Retinal pigment epithelial cell (primary cell): ENCODE results near the gene PANX2.

Experiments used
- DNase-seq: peaks from one replicate; pipeline ENCODE4 v3.0.0-alpha.2; 2010; ENCODE audit warnings: low read depth
- H3K4me3 ChIP-seq: 2 replicates; pipeline ENCODE4 v1.5.1; 2011; ENCODE audit warnings: mild to moderate bottlenecking, low read length, control low read depth, moderate library complexity
- TF ChIP-seq, protein P1 (sequence below): conservative IDR thresholded peaks from 2 replicates; pipeline ENCODE4 v1.5.1; 2011; ENCODE audit warnings: low read depth, low read length, control low read depth, inconsistent platforms

Gene PANX2

DNA sequence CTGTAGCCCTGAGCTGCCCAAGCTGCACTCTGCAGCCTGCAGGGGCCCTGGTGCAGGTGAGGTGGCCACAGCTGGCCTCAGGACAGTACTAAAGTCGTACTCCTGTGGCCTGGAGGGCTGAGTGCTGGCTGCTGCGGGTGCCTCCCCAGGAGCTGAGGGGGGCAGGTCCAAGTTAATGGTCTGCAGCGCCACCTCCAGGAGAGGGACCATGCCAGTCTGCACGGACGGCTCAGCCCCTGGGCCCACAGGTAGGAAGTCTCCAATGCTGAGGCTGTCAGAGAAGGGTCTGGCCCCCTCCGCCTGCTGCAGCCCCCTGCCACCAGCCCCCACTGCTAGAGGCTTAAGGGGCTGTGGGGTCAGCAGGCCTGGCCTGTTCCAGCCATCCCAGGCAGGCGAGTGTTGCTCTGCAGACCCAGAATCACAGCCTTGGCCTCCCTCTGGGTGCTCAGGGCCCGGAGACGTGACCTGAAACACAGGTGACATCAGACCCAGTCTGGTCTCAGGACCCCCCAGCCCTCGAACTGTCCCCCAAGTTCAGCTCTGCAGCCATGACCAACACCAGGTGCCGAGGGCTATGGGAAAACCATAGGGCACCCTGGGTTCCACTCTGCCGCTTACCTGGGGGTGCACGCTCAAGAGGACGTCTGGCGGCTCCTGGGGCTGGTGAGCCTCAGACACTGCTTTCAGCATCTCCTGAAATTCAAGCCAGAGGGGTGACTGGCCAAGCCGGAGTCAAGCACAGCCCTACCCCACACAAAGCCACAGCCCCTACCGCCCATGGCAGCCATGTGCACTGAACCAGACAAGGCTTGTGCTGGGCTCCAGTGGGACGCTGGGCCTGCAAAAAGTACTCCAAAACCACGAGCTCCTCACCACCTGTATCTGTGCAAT, 51.1 kb downstream of the PANX2 start:
- TF ChIP-seq, protein P1, sequence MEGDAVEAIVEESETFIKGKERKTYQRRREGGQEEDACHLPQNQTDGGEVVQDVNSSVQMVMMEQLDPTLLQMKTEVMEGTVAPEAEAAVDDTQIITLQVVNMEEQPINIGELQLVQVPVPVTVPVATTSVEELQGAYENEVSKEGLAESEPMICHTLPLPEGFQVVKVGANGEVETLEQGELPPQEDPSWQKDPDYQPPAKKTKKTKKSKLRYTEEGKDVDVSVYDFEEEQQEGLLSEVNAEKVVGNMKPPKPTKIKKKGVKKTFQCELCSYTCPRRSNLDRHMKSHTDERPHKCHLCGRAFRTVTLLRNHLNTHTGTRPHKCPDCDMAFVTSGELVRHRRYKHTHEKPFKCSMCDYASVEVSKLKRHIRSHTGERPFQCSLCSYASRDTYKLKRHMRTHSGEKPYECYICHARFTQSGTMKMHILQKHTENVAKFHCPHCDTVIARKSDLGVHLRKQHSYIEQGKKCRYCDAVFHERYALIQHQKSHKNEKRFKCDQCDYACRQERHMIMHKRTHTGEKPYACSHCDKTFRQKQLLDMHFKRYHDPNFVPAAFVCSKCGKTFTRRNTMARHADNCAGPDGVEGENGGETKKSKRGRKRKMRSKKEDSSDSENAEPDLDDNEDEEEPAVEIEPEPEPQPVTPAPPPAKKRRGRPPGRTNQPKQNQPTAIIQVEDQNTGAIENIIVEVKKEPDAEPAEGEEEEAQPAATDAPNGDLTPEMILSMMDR = no peak
- no peak overlapping the region for H3K4me3 ChIP-seq
- DNase-seq = no peak

DNA sequence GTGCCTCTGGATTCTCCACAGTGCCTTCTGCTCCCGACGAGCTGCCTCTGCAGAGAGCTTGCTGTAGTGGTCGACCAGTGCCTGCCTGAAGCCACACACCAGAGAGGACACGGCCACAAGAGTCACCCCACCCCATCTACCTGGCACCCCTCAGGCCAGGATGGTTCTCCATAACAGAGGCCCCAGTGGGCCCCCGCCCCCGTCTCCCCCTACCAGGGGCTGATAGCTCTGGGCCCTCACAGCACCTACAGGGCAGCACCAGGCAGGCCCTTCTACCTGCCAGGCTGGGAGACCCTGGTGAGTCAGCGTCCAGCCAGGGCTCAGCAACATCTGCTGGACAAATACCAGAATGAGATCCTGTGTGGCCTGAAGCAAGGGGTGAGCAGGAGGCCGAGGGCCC, 52.0 kb downstream of the PANX2 start:
- TF ChIP-seq, protein P1 = no peak
- no peak for DNase-seq
- no peak overlapping the region for H3K4me3 ChIP-seq

DNA sequence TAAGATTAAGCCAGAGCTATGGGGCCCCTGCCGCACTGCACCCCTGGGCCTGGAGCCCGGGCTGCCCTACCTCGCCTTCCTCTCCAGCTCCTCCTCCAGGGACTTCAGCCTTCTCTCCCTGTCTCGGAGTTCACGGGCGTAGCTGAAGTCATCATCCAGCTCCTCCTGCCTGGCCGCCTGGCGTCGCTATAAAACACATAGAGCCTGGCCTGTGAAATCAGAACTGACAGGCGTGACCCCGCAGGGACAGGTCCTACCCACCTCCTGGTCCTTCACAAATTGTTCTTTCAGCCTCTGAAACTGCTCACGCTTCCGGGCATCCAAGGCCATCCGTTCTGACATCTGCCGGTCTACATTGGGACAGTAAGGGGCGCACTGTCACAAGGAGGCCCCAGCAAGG, 53.5 kb downstream of the PANX2 start:
- no peak for DNase-seq
- TF ChIP-seq, protein P1 = no peak
- H3K4me3 ChIP-seq = no peak overlapping the region

DNA sequence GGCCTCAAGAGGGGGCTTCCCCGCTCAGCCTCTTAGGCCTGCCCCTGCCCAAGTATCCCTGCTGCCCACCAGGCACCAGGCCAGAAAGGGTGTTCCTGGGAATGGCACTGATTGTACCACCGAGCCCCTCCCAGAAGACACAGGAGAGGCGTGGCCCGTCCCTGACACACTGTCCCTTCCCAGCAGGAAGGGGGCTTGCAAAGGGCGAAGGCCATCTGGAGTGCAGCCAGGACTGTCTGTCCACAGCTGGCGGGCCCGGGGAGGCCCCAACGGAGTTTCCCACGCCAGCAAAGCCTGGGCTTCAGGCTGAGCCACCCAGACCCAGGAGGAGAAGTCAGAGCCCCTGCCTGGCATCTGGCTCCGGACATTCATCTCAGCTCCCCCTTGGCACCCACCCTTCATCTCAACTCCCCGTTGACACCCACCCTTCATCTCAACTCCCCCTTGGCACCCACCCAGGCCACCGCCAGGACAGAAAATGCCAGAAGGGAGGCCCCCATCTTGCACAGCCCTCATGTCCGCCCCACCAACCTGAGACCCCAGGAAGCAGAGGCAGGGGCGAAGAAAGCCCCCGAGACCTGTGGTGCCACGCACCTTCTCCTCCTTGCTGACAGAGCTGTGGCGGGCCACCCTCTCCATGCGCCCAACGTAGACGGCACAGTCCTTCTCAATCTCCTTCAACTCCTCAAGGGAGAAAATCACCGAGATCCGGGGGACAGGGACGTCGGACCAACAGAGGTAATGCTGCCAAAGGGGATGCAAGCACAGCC, 54.9 kb downstream of the PANX2 start:
- H3K4me3 ChIP-seq = no peak overlapping the region
- DNase-seq = no peak
- TF ChIP-seq, protein P1 = no peak

DNA sequence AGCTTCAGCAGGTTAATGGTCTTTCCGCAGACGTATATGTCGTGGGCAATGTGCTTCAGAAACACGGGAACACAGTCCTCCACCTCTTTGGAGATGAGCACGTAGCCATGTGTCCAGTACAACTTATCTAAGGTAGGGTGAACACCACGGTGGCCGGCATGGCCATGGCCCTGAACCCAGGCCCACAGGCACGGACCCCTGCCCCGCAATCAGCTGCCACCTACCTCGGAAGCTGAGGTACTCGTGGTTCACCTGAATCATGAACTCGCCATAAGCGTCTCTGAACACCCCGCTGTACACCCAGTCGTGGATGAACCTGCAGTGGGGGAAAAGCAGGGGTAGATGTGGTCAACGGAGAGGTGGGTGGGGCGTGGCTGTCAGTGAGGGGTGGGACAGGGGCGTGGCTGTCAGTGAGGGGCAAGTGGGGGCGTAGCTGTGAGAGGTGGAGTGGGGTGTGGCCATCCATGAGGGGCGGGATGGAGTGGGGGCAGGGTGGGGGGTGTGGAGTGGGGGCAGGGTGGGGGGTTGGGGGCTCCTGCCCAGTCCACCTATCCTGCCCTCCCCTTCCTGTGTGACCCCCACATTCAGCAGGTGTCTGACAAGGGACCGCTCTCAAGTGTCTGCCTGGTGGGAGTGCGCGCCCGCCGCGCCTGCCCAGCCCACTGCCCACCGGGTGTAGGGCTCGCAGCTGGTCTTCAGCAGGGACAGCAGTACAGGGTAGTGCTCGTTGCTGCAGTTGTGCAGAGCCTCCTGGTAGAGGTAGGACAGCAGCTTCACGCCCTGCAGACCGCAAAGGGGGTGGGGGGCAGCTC, 55.7 kb downstream of the PANX2 start:
- TF ChIP-seq, protein P1 = no peak
- no peak overlapping the region for H3K4me3 ChIP-seq
- DNase-seq = no peak

DNA sequence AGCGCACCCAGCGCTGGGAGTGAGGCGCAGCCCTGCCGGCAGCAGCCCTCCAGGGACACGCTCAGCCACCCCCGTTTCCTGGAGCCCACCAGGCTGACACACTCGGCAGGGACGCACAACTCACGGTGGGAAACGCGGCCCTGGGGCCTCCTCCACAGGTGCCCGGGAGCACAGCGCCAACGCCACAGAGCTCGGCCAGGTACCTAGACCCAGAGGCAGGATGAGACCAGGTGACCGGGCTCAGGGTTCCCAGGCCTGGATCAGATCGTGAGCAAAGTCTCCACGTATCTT, 56.3 kb downstream of the PANX2 start:
- H3K4me3 ChIP-seq = no peak overlapping the region
- DNase-seq = no peak
- TF ChIP-seq, protein P1 = no peak
